ENCODE measurements around the gene DNER.

DNA sequence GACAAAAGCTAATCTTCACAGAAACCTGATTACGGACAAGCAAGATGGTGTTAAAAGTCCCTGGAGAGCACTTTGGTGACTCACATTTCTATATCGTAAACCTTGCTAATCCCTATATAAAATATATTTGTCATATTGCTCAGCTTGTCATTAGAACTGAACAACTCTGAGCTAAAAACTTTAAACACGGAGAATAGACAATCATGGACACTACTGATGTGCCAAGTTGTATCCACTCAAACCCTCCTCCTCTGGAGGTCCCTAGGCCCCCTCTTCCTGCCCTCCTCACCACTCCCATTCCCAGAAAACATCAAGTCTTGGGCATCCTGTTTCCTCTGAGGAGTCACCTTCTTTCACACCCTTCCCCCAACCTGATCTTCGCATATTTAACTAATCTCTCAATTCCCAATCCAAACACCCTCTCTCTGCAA lies 304.6 kb downstream of the DNER start:
- TF ChIP-seq, protein P1, sequence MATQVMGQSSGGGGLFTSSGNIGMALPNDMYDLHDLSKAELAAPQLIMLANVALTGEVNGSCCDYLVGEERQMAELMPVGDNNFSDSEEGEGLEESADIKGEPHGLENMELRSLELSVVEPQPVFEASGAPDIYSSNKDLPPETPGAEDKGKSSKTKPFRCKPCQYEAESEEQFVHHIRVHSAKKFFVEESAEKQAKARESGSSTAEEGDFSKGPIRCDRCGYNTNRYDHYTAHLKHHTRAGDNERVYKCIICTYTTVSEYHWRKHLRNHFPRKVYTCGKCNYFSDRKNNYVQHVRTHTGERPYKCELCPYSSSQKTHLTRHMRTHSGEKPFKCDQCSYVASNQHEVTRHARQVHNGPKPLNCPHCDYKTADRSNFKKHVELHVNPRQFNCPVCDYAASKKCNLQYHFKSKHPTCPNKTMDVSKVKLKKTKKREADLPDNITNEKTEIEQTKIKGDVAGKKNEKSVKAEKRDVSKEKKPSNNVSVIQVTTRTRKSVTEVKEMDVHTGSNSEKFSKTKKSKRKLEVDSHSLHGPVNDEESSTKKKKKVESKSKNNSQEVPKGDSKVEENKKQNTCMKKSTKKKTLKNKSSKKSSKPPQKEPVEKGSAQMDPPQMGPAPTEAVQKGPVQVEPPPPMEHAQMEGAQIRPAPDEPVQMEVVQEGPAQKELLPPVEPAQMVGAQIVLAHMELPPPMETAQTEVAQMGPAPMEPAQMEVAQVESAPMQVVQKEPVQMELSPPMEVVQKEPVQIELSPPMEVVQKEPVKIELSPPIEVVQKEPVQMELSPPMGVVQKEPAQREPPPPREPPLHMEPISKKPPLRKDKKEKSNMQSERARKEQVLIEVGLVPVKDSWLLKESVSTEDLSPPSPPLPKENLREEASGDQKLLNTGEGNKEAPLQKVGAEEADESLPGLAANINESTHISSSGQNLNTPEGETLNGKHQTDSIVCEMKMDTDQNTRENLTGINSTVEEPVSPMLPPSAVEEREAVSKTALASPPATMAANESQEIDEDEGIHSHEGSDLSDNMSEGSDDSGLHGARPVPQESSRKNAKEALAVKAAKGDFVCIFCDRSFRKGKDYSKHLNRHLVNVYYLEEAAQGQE (IDR thresholded peaks at IDR 0.05; ENCODE audit: insufficient replicate concordance, low read depth), result no peak
- TF ChIP-seq, protein P2, sequence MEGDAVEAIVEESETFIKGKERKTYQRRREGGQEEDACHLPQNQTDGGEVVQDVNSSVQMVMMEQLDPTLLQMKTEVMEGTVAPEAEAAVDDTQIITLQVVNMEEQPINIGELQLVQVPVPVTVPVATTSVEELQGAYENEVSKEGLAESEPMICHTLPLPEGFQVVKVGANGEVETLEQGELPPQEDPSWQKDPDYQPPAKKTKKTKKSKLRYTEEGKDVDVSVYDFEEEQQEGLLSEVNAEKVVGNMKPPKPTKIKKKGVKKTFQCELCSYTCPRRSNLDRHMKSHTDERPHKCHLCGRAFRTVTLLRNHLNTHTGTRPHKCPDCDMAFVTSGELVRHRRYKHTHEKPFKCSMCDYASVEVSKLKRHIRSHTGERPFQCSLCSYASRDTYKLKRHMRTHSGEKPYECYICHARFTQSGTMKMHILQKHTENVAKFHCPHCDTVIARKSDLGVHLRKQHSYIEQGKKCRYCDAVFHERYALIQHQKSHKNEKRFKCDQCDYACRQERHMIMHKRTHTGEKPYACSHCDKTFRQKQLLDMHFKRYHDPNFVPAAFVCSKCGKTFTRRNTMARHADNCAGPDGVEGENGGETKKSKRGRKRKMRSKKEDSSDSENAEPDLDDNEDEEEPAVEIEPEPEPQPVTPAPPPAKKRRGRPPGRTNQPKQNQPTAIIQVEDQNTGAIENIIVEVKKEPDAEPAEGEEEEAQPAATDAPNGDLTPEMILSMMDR (IDR thresholded peaks at IDR 0.05; ENCODE audit: insufficient read depth, low read length), result no peak
- TF ChIP-seq GABPA (IDR thresholded peaks at IDR 0.05; ENCODE audit: low read depth) (no peak), POLR2AphosphoS5 (IDR thresholded peaks at IDR 0.05; ENCODE audit: low read depth) (no peak)
